ENCODE results near the gene TRMT1.

Gene TRMT1

GRCh38 chr19:13152974-13153568 lies 36.5 kb upstream of the TRMT1 start:
- Histone ChIP-seq H3K4me2 (peak overlapping the region; percentile 100), H3K79me2 (ENCODE audit: insufficient read depth, low read depth) (peaks cover 13% of the 10 kb centered on the region; the same call in 1 of the 2 replicates), H2AFZ (ENCODE audit: low read depth) (peak overlapping the region; percentile 99), H3K27ac (peak overlapping the region; percentile 96), H3K27me3 (ENCODE audit: insufficient read depth, low read depth) (no peaks in the 10 kb centered on the region; the same call in 1 of the 2 replicates), H3K9ac (peak overlapping the region; percentile 98), H3K4me3 (IDR thresholded peaks at IDR 0.05; ENCODE audit: insufficient read depth, low read depth, low read length) (peak overlapping the region; percentile 30), H3K36me3 (ENCODE audit: insufficient read depth) (no peaks in the 10 kb centered on the region), H3K4me1 (ENCODE audit: low read depth, poor library complexity, severe bottlenecking) (peaks cover 24% of the 10 kb centered on the region), H4K20me1 (ENCODE audit: insufficient read depth) (no peaks in the 10 kb centered on the region)
- TF ChIP-seq, protein P1, sequence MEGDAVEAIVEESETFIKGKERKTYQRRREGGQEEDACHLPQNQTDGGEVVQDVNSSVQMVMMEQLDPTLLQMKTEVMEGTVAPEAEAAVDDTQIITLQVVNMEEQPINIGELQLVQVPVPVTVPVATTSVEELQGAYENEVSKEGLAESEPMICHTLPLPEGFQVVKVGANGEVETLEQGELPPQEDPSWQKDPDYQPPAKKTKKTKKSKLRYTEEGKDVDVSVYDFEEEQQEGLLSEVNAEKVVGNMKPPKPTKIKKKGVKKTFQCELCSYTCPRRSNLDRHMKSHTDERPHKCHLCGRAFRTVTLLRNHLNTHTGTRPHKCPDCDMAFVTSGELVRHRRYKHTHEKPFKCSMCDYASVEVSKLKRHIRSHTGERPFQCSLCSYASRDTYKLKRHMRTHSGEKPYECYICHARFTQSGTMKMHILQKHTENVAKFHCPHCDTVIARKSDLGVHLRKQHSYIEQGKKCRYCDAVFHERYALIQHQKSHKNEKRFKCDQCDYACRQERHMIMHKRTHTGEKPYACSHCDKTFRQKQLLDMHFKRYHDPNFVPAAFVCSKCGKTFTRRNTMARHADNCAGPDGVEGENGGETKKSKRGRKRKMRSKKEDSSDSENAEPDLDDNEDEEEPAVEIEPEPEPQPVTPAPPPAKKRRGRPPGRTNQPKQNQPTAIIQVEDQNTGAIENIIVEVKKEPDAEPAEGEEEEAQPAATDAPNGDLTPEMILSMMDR (conservative IDR thresholded peaks at IDR 0.05; ENCODE audit: low read depth, low read length) = 0 out of 2 replicates have a peak, but pooled peaks have one; percentile 23

- TF ChIP-seq, protein P1 (conservative IDR thresholded peaks at IDR 0.05; ENCODE audit: low read depth, low read length) = no peak
- H2AFZ ChIP-seq (ENCODE audit: low read depth) = peak overlapping the region; percentile 99
- no peaks in the 10 kb centered on the region; the same call in 1 of the 2 replicates for H3K27me3 ChIP-seq (ENCODE audit: insufficient read depth, low read depth)
- peak overlapping the region; percentile 30 for H3K4me3 ChIP-seq (IDR thresholded peaks at IDR 0.05; ENCODE audit: insufficient read depth, low read depth, low read length)
- peak overlapping the region; percentile 96 for H3K27ac ChIP-seq
- no peaks in the 10 kb centered on the region for H3K36me3 ChIP-seq (ENCODE audit: insufficient read depth)
- peaks cover 13% of the 10 kb centered on the region; the same call in 1 of the 2 replicates for H3K79me2 ChIP-seq (ENCODE audit: insufficient read depth, low read depth)
- peaks cover 24% of the 10 kb centered on the region for H3K4me1 ChIP-seq (ENCODE audit: low read depth, poor library complexity, severe bottlenecking)
- no peaks in the 10 kb centered on the region for H4K20me1 ChIP-seq (ENCODE audit: insufficient read depth)
- H3K4me2 ChIP-seq = peak overlapping the region; percentile 100
- H3K9ac ChIP-seq = peak overlapping the region; percentile 98
These were observed 35.9 kb upstream of the TRMT1 start for GRCh38 chr19:13152356-13152973.

GRCh38 chr19:13151605-13152355 lies 35.2 kb upstream of the TRMT1 start:
- Histone ChIP-seq H3K79me2 (ENCODE audit: insufficient read depth, low read depth) (peaks cover 13% of the 10 kb centered on the region; the same call in 1 of the 2 replicates), H3K27ac (peak overlapping the region; percentile 96)
- TF ChIP-seq, protein P1 (conservative IDR thresholded peaks at IDR 0.05; ENCODE audit: low read depth, low read length) = no peak

GRCh38 chr19:13150931-13151604 lies 34.5 kb upstream of the TRMT1 start:
- H3K4me2 ChIP-seq = peak overlapping the region; percentile 85
- peaks cover 16% of the 10 kb centered on the region for H3K4me1 ChIP-seq (ENCODE audit: low read depth, poor library complexity, severe bottlenecking)
- TF ChIP-seq, protein P1 (conservative IDR thresholded peaks at IDR 0.05; ENCODE audit: low read depth, low read length) = no peak
- H3K9ac ChIP-seq = peak overlapping the region; percentile 49
- no peaks in the 10 kb centered on the region for H4K20me1 ChIP-seq (ENCODE audit: insufficient read depth)
- H3K4me3 ChIP-seq (IDR thresholded peaks at IDR 0.05; ENCODE audit: insufficient read depth, low read depth, low read length) = peak overlapping the region; percentile 51
- H3K36me3 ChIP-seq (ENCODE audit: insufficient read depth) = no peaks in the 10 kb centered on the region
- no peaks in the 10 kb centered on the region; the same call in 1 of the 2 replicates for H3K27me3 ChIP-seq (ENCODE audit: insufficient read depth, low read depth)
- no peak overlapping the region for H3K27ac ChIP-seq
- H3K79me2 ChIP-seq (ENCODE audit: insufficient read depth, low read depth) = peaks cover 13% of the 10 kb centered on the region; the same call in 1 of the 2 replicates
- peak overlapping the region; percentile 88 for H2AFZ ChIP-seq (ENCODE audit: low read depth)

More at GRCh38 chr19:13151605-13152355, 35.2 kb upstream of the TRMT1 start:
- Histone ChIP-seq H3K9ac (peak overlapping the region; percentile 98), H3K27me3 (ENCODE audit: insufficient read depth, low read depth) (no peaks in the 10 kb centered on the region; the same call in 1 of the 2 replicates), H3K4me3 (IDR thresholded peaks at IDR 0.05; ENCODE audit: insufficient read depth, low read depth, low read length) (peak overlapping the region; percentile 30), H3K36me3 (ENCODE audit: insufficient read depth) (no peaks in the 10 kb centered on the region), H3K4me1 (ENCODE audit: low read depth, poor library complexity, severe bottlenecking) (peaks cover 23% of the 10 kb centered on the region), H4K20me1 (ENCODE audit: insufficient read depth) (no peaks in the 10 kb centered on the region), H2AFZ (ENCODE audit: low read depth) (peak overlapping the region; percentile 99), H3K4me2 (peak overlapping the region; percentile 100)

Measured in KMS-11 (cell line).